H1 (cell line): ENCODE data around the gene CEMP1. TPM values are rescaled to one million over a fixed set of nuclear protein-coding genes. Genes with fewer than 3 reads are reported as not detected.
A peak's percentile ranks its signal among the peaks of the same experiment; 100 is the strongest.

ENCODE experiments used
- CTCF ChIA-PET: fragments of 300-600 bp; sonication (Branson Sonifier 250); formaldehyde crosslinking; loops from one replicate; lab custom pipeline; 2021; ENCODE audit not compliant: partially characterized antibody; lab: Charles Lee
- POLR2A ChIA-PET: fragments of 300-600 bp; sonication (Branson Sonifier 250); formaldehyde crosslinking; loops from one replicate; lab custom pipeline; 2021; ENCODE audit warnings: inconsistent platforms; ENCODE audit not compliant: partially characterized antibody; lab: Charles Lee
- DNase-seq, 2 experiments: peaks; one replicate each; pipeline versions ENCODE4 v3.0.0 to v3.0.0-alpha.2; 2010 to 2022; ENCODE audit warnings: low spot score in 2 of 2, low read depth in 1 of 2, mixed read lengths in 1 of 2
- FAIRE-seq: peaks from 2 replicates; lab custom pipeline; 2011; peaks lifted over from hg19 to GRCh38; lab: Jason Lieb, UNC
- H2AFZ ChIP-seq: 2 replicates; pipeline ENCODE4 v1.8.1; 2012; ENCODE audit warnings: low read length, inconsistent platforms
- H2AK5ac ChIP-seq: 2 replicates; pipeline ENCODE4 v1.6.1; 2013; ENCODE audit warnings: low read depth, low read length
- H2BK120ac ChIP-seq: replicated peaks from 2 replicates; pipeline ENCODE3; 2013; ENCODE audit warnings: low read depth, low read length, inconsistent platforms
- H2BK12ac ChIP-seq: 2 replicates; pipeline ENCODE4 v1.6.1; 2013; ENCODE audit warnings: low read depth, low read length
- H2BK15ac ChIP-seq: 2 replicates; pipeline ENCODE4 v1.6.1; 2013; ENCODE audit warnings: low read length
- H2BK20ac ChIP-seq: 2 replicates; pipeline ENCODE4 v1.6.1; 2013; ENCODE audit warnings: low read length
- H2BK5ac ChIP-seq: 2 replicates; pipeline ENCODE4 v1.6.1; 2013; ENCODE audit warnings: low read depth, low read length
- H3K14ac ChIP-seq: 2 replicates; pipeline ENCODE4 v1.6.1; 2013; ENCODE audit warnings: inconsistent platforms; ENCODE audit not compliant: insufficient read length
- H3K18ac ChIP-seq: 2 replicates; pipeline ENCODE4 v1.6.1; 2013; ENCODE audit warnings: low read length; ENCODE audit errors: extremely low read depth
- H3K23ac ChIP-seq: 2 replicates; pipeline ENCODE4 v1.6.1; 2013; ENCODE audit warnings: inconsistent platforms; ENCODE audit not compliant: insufficient read length
- H3K23me2 ChIP-seq: 2 replicates; pipeline ENCODE4 v1.6.1; 2013; ENCODE audit warnings: low read depth, low read length
- H3K27ac ChIP-seq: 2 replicates; pipeline ENCODE4 v1.6.1; 2011; ENCODE audit warnings: low read depth, low read length, inconsistent platforms
- H3K27me3 ChIP-seq, 4 experiments: replicated peaks in 1 of 4; 1 replicate in 1 of 4; 2 replicates in 3 of 4; pipeline versions ENCODE4 v1.6.1 to v1.8.1; 2011 to 2013; ENCODE audit warnings: low read length in 3 of 4, mild to moderate bottlenecking in 3 of 4, inconsistent platforms in 2 of 4, mixed read lengths in 2 of 4, moderate library complexity in 1 of 4; ENCODE audit not compliant: control insufficient read depth in 3 of 4, insufficient read depth in 3 of 4; ENCODE audit errors: extremely low read depth in 1 of 4
- H3K36me3 ChIP-seq, 4 experiments: 2 replicates each; pipeline versions ENCODE4 v1.6.1 to v1.8.1; 2011 to 2013; ENCODE audit warnings: mild to moderate bottlenecking in 4 of 4, low read length in 3 of 4, moderate library complexity in 2 of 4, control low read depth in 1 of 4, inconsistent platforms in 1 of 4; ENCODE audit not compliant: insufficient read depth in 4 of 4, control insufficient read depth in 2 of 4
- H3K4ac ChIP-seq: replicated peaks from 2 replicates; pipeline ENCODE3; 2013; ENCODE audit warnings: low read length, low read depth, mixed read lengths, inconsistent platforms; ENCODE audit not compliant: insufficient read length
- H3K4me1 ChIP-seq, 4 experiments: replicated peaks in 1 of 4; 1 replicate in 1 of 4; 2 replicates in 3 of 4; pipeline versions ENCODE4 v1.6.1 to v1.8.1; 2011 to 2013; ENCODE audit warnings: low read length in 3 of 4, inconsistent platforms in 2 of 4, mixed read lengths in 1 of 4; ENCODE audit not compliant: insufficient read depth in 4 of 4, control insufficient read depth in 3 of 4
- H3K4me2 ChIP-seq, 2 experiments: 2 replicates each; pipeline versions ENCODE4 v1.6.1 to v1.8.1; 2011 to 2013; ENCODE audit warnings: low read depth in 2 of 2, low read length in 2 of 2, control low read depth in 1 of 2, inconsistent platforms in 1 of 2, mild to moderate bottlenecking in 1 of 2; ENCODE audit not compliant: insufficient read depth in 1 of 2
- H3K4me3 ChIP-seq, 4 experiments: fragments of 200-600, 300-600 bp in 1 of 4; sonication (generic), shearing (Covaris generic), sonication (Bioruptor Twin) in 1 of 4; 2 replicates each; pipeline versions ENCODE4 v1.5.1 to v1.8.1; 2011 to 2016; ENCODE audit warnings: low read length in 4 of 4, low read depth in 3 of 4, control low read depth in 2 of 4, inconsistent platforms in 2 of 4, mild to moderate bottlenecking in 2 of 4, mixed read lengths in 1 of 4, moderate library complexity in 1 of 4; ENCODE audit not compliant: insufficient read depth in 2 of 4; ENCODE audit errors: extremely low read depth in 1 of 4
- H3K56ac ChIP-seq: replicated peaks from 2 replicates; pipeline ENCODE3; 2013; ENCODE audit warnings: low read depth, mild to moderate bottlenecking, mixed read lengths, low read length, inconsistent platforms; ENCODE audit not compliant: insufficient read length
- H3K79me1 ChIP-seq: 2 replicates; pipeline ENCODE4 v1.6.1; 2013; ENCODE audit warnings: low read depth, low read length, control low read depth
- H3K79me2 ChIP-seq, 2 experiments: 2 replicates each; pipeline versions ENCODE4 v1.6.1 to v1.8.1; 2012 to 2013; ENCODE audit warnings: low read length in 2 of 2, mild to moderate bottlenecking in 2 of 2, inconsistent platforms in 1 of 2; ENCODE audit not compliant: insufficient read depth in 2 of 2, control insufficient read depth in 1 of 2
- H3K9ac ChIP-seq, 4 experiments: replicated peaks in 1 of 4; 1 replicate in 1 of 4; 2 replicates in 3 of 4; pipeline versions ENCODE4 v1.6.1 to v1.8.1; 2011 to 2013; ENCODE audit warnings: low read depth in 3 of 4, low read length in 3 of 4, control low read depth in 2 of 4, mild to moderate bottlenecking in 2 of 4, moderate library complexity in 2 of 4, inconsistent platforms in 1 of 4; ENCODE audit errors: extremely low read depth in 1 of 4
- H3K9me3 ChIP-seq, 2 experiments: 2 replicates each; pipeline versions ENCODE4 v1.6.1 to v1.8.1; 2012 to 2013; ENCODE audit warnings: mild to moderate bottlenecking in 2 of 2, moderate library complexity in 2 of 2, control low read depth in 1 of 2, inconsistent platforms in 1 of 2, low read depth in 1 of 2, low read length in 1 of 2, mixed read lengths in 1 of 2; ENCODE audit not compliant: insufficient read depth in 2 of 2
- H4K20me1 ChIP-seq, 2 experiments: replicated peaks in 1 of 2; 2 replicates each; pipeline versions ENCODE3 to v1.8.1; 2011 to 2013; ENCODE audit warnings: inconsistent platforms in 2 of 2, low read length in 2 of 2, mild to moderate bottlenecking in 1 of 2; ENCODE audit not compliant: insufficient read depth in 2 of 2, control insufficient read depth in 1 of 2
- H4K5ac ChIP-seq: 2 replicates; pipeline ENCODE4 v1.6.1; 2013; ENCODE audit warnings: low read length, low read depth, mixed read lengths, inconsistent platforms; ENCODE audit not compliant: insufficient read length
- H4K8ac ChIP-seq: 2 replicates; pipeline ENCODE4 v1.8.0; 2013; ENCODE audit warnings: mild to moderate bottlenecking, moderate library complexity, low read length, inconsistent platforms; ENCODE audit not compliant: insufficient read depth; ENCODE audit errors: extremely low read depth
- H4K91ac ChIP-seq: replicated peaks from 2 replicates; pipeline ENCODE3; 2013; ENCODE audit warnings: low read length, mixed read lengths, inconsistent platforms; ENCODE audit not compliant: insufficient read length
- NRF1 ChIP-seq: IDR thresholded peaks from 2 replicates; pipeline ENCODE4 v1.6.1; 2011; ENCODE audit warnings: mild to moderate bottlenecking, low read depth, low read length, improper control_type of control experiment
- SIRT6 ChIP-seq: IDR thresholded peaks from one replicate; pipeline ENCODE4 v1.7.1; 2012; ENCODE audit warnings: low read length, inconsistent platforms
- SP1 ChIP-seq: IDR thresholded peaks from 2 replicates; pipeline ENCODE4 v1.6.1; 2011; ENCODE audit warnings: low read depth, low read length
- WGBS, 2 experiments: shearing (Covaris generic) in 1 of 2; methylation state at CpG; one replicate each; pipeline versions ENCODE4 v1.1.6 to v1.1.7; 2013 to 2015; ENCODE audit warnings: low lambda C conversion rate in 2 of 2, mixed read lengths in 2 of 2, inconsistent platforms in 1 of 2, low coverage in 1 of 2, missing lambda C conversion rate in 1 of 2; ENCODE audit not compliant: insufficient replicate concordance in 2 of 2, insufficient coverage in 1 of 2, insufficient read length in 1 of 2; ENCODE audit errors: extremely low coverage in 1 of 2, missing lambda C conversion rate in 1 of 2; 5-methylcytosine and 5-hydroxymethylcytosine counted together
- polyA plus RNA-seq, 7 experiments: library from polyadenylated mRNA; depleted of rRNA in 3 of 7; stranded (reverse) in 5 of 7; unstranded in 2 of 7; fragments of >200 nt in 5 of 7; fragments of 200-250 nt in 2 of 7; gene quantifications; 1 replicate in 5 of 7; 2 replicates in 1 of 7; 4 replicates in 1 of 7; pipeline versions ENCODE4 v1.2.1 to v1.2.3, GENCODE V29; 2011 to 2013; ENCODE audit warnings: missing spikeins in 2 of 7, mixed read lengths in 2 of 7
- total RNA-seq: library from RNA; stranded (reverse); fragmentation: NEBNext Ultra II Directional; extraction: Animal tissue kit (Norgen Biotek cat#: 25700); gene quantifications from 2 replicates; pipeline ENCODE4 v1.2.1, GENCODE V29; 2021

Gene CEMP1
- total and polyA plus RNA-seq, 2 of the 8 experiments (the other 6 are each of a cell fraction or from before 2014, with no cell fraction given) = not detected

GRCh38 chr16:2527784-2528100, 3.5 kb downstream of the CEMP1 start:
- H3K9ac ChIP-seq = no peak overlapping the region
- CTCF ChIA-PET = no interaction called here
- TF ChIP-seq NRF1 (no peak), SP1 (no peak), SIRT6 (no peak)

More at GRCh38 chr16:2527784-2528100, 3.5 kb downstream of the CEMP1 start:
- Histone ChIP-seq H2BK5ac (no peak overlapping the region), H3K23me2 (peaks cover 12% of the 10 kb centered on the region), H3K36me3 (peaks cover 7 to 25% (median 16%) of the 10 kb centered on the region in 4 experiments), H3K4me2 (no peak overlapping the region), H4K8ac (peak overlapping the region; percentile 25; the same call in 1 of the 2 replicates), H2BK20ac (no peak overlapping the region), H3K27ac (no peak overlapping the region), H3K4ac (no peak overlapping the region), H3K79me1 (peaks cover 5% of the 10 kb centered on the region), H3K18ac (no peak overlapping the region), H3K9me3 (no peaks in the 10 kb centered on the region), H4K5ac (no peak overlapping the region), H3K4me3 (no peak overlapping the region), H3K4me1 (peaks cover 0 to 9% (median 7%) of the 10 kb centered on the region in 4 experiments; a peak in 4 of 7 replicates), H3K56ac (no peak overlapping the region), H3K23ac (no peak overlapping the region), H2AK5ac (no peak overlapping the region), H2BK15ac (no peak overlapping the region), H2BK120ac (no peak overlapping the region), H3K27me3 (no peaks in the 10 kb centered on the region), H2AFZ (no peak overlapping the region), H2BK12ac (no peak overlapping the region), H3K14ac (no peak overlapping the region), H4K20me1 (peaks cover 0 to 19% of the 10 kb centered on the region in 2 experiments), H4K91ac (no peak overlapping the region), H3K79me2 (no peaks in the 10 kb centered on the region; a peak in 1 of 4 replicates)
- no peak for DNase-seq
- no peak for FAIRE-seq
- WGBS, 2 experiments = 100% methylated on average over 13 of the region's 24 CpGs; no CpG with 5 or more reads in 1 of the 2 experiments
- POLR2A ChIA-PET = interaction anchor here (1.1 kb wide), 1 partner anchor 14 kb away, joined by 3 read pairs; no protein-coding TSS in a partner anchor
